KMS-11 (cell line): ENCODE measurements around the gene PCNX1.

Source experiments
- H2AFZ ChIP-seq: fragments of 200-600 bp; sonication (generic); 2 replicates; pipeline ENCODE4 v1.6.1; 2016; ENCODE audit warnings: antibody characterized with exemption, mixed run types, low read depth
- H3K27ac ChIP-seq: fragments of 200-600 bp; sonication (generic); 2 replicates; pipeline ENCODE4 v1.6.1; 2016; ENCODE audit warnings: mild to moderate bottlenecking, mixed run types
- H3K27me3 ChIP-seq: fragments of 200-600 bp; sonication (generic); 2 replicates; pipeline ENCODE4 v1.6.1; 2017; ENCODE audit warnings: mild to moderate bottlenecking, low read depth, mixed run types, moderate library complexity; ENCODE audit not compliant: insufficient read depth
- H3K36me3 ChIP-seq: fragments of 200-600 bp; sonication (generic); 2 replicates; pipeline ENCODE4 v1.6.1; 2017; ENCODE audit warnings: mild to moderate bottlenecking, mixed run types; ENCODE audit not compliant: insufficient read depth
- H3K4me1 ChIP-seq: fragments of 200-600 bp; sonication (generic); 2 replicates; pipeline ENCODE4 v1.6.1; 2016; ENCODE audit warnings: mild to moderate bottlenecking, low read depth, mixed run types; ENCODE audit not compliant: poor library complexity, severe bottlenecking
- H3K4me2 ChIP-seq: fragments of 200-600 bp; sonication (generic); 2 replicates; pipeline ENCODE4 v1.7.0; 2016; ENCODE audit warnings: mild to moderate bottlenecking, mixed run types
- H3K4me3 ChIP-seq: fragments of 200-600 bp; sonication (generic); IDR thresholded peaks from 2 replicates; pipeline ENCODE4 v1.6.1; 2017; ENCODE audit warnings: low read depth, low read length, mixed read lengths; ENCODE audit not compliant: insufficient read depth
- H3K79me2 ChIP-seq: fragments of 200-600 bp; sonication (generic); 2 replicates; pipeline ENCODE4 v1.6.1; 2016; ENCODE audit warnings: low read depth, mixed run types; ENCODE audit not compliant: insufficient read depth
- H3K9ac ChIP-seq: fragments of 200-600 bp; sonication (generic); 2 replicates; pipeline ENCODE4 v1.6.1; 2016; ENCODE audit warnings: mild to moderate bottlenecking, mixed run types
- H4K20me1 ChIP-seq: fragments of 200-600 bp; sonication (generic); 2 replicates; pipeline ENCODE4 v1.6.1; 2016; ENCODE audit warnings: mild to moderate bottlenecking, mixed run types; ENCODE audit not compliant: insufficient read depth
- CTCF ChIP-seq: fragments of 200-600 bp; sonication (generic); conservative IDR thresholded peaks from 2 replicates; pipeline ENCODE4 v1.6.1; 2017; ENCODE audit warnings: low read depth, mild to moderate bottlenecking, antibody characterized with exemption, low read length, moderate library complexity, mixed read lengths

The PCNX1 gene

GRCh38 chr14:71114565-71114964 is 207.3 kb downstream of the PCNX1 start:
- Histone ChIP-seq H3K27me3 (no peaks in the 10 kb centered on the region), H3K4me2 (no peak overlapping the region), H2AFZ (no peak overlapping the region), H3K4me3 (no peak overlapping the region), H4K20me1 (no peaks in the 10 kb centered on the region), H3K9ac (no peak overlapping the region), H3K27ac (no peak overlapping the region), H3K36me3 (no peaks in the 10 kb centered on the region), H3K4me1 (no peaks in the 10 kb centered on the region), H3K79me2 (no peaks in the 10 kb centered on the region)
- no peak for TF ChIP-seq CTCF

- Histone ChIP-seq H3K4me1 (no peaks in the 10 kb centered on the region), H3K9ac (no peak overlapping the region), H3K4me2 (no peak overlapping the region), H3K79me2 (no peaks in the 10 kb centered on the region), H3K27ac (no peak overlapping the region), H3K4me3 (no peak overlapping the region), H4K20me1 (no peaks in the 10 kb centered on the region), H3K27me3 (no peaks in the 10 kb centered on the region), H3K36me3 (no peaks in the 10 kb centered on the region), H2AFZ (no peak overlapping the region)
- TF ChIP-seq CTCF: no peak
Observed at GRCh38 chr14:71115306-71115705, 208.0 kb downstream of the PCNX1 start.

GRCh38 chr14:71115821-71116567 is 208.7 kb downstream of the PCNX1 start:
- Histone ChIP-seq H3K4me2 (no peak overlapping the region), H3K4me3 (no peak overlapping the region), H3K79me2 (no peaks in the 10 kb centered on the region), H2AFZ (no peak overlapping the region), H3K9ac (no peak overlapping the region), H3K4me1 (no peaks in the 10 kb centered on the region), H3K27me3 (no peaks in the 10 kb centered on the region), H3K36me3 (no peaks in the 10 kb centered on the region), H4K20me1 (no peaks in the 10 kb centered on the region), H3K27ac (no peak overlapping the region)
- no peak for TF ChIP-seq CTCF

- H3K4me3 ChIP-seq: no peak overlapping the region
- H4K20me1 ChIP-seq: no peaks in the 10 kb centered on the region
- H3K9ac ChIP-seq: no peak overlapping the region
- no peaks in the 10 kb centered on the region for H3K79me2 ChIP-seq
- TF ChIP-seq CTCF: no peak
- no peaks in the 10 kb centered on the region for H3K4me1 ChIP-seq
- no peaks in the 10 kb centered on the region for H3K27me3 ChIP-seq
- no peak overlapping the region for H2AFZ ChIP-seq
- H3K27ac ChIP-seq: no peak overlapping the region
- no peak overlapping the region for H3K4me2 ChIP-seq
- no peaks in the 10 kb centered on the region for H3K36me3 ChIP-seq
Observed at GRCh38 chr14:71116568-71117122, 209.4 kb downstream of the PCNX1 start.
